HepG2 (cell line): ENCODE measurements around the gene GRIK4.

ENCODE experiments used
- BRD4 ChIP-seq: sonication (generic); formaldehyde crosslinking; IDR thresholded peaks from 2 replicates; pipeline ENCODE4 v1.4.0; 2020; ENCODE audit warnings: missing genetic modification reagents
- CTCF ChIP-seq: sonication (generic); formaldehyde crosslinking; IDR thresholded peaks from 2 replicates; pipeline ENCODE4 v1.5.0; 2020; ENCODE audit warnings: mild to moderate bottlenecking, missing genetic modification reagents, moderate library complexity
- FOXP4 ChIP-seq: sonication (generic); formaldehyde crosslinking; IDR thresholded peaks from 2 replicates; pipeline ENCODE4 v1.4.0; 2020; ENCODE audit warnings: missing genetic modification reagents
- JUND ChIP-seq: sonication (generic); formaldehyde crosslinking; IDR thresholded peaks from 2 replicates; pipeline ENCODE4 v1.8.0; 2022; ENCODE audit warnings: mild to moderate bottlenecking, missing genetic modification reagents
- PATZ1 ChIP-seq: sonication (generic); formaldehyde crosslinking; IDR thresholded peaks from 2 replicates; pipeline ENCODE4 v1.4.0; 2020; ENCODE audit warnings: missing genetic modification reagents
- RXRA ChIP-seq: sonication (generic); formaldehyde crosslinking; IDR thresholded peaks from 2 replicates; pipeline ENCODE4 v1.5.1; 2020; ENCODE audit warnings: missing genetic modification reagents
- ZFP62 ChIP-seq: sonication (generic); formaldehyde crosslinking; IDR thresholded peaks from 2 replicates; pipeline ENCODE4 v1.4.0; 2020; ENCODE audit warnings: missing genetic modification reagents

GRCh38 chr11:120906766-120907165, 395.2 kb downstream of the GRIK4 start:
- TF ChIP-seq JUND (CRISPR knock-in tag), result no peak
- TF ChIP-seq PATZ1 (CRISPR knock-in tag), result no peak
- no peak for TF ChIP-seq CTCF (CRISPR knock-in tag)
- no peak for TF ChIP-seq RXRA (CRISPR knock-in tag)
- TF ChIP-seq ZFP62 (CRISPR knock-in tag), result no peak
- no peak for TF ChIP-seq BRD4 (CRISPR knock-in tag)
- TF ChIP-seq FOXP4 (CRISPR knock-in tag), result no peak
